ENCODE results near the gene TNFAIP8L3. TPM values are rescaled to one million over a fixed set of nuclear protein-coding genes. Genes with fewer than 3 reads are reported as not detected.

The TNFAIP8L3 gene
- total RNA-seq, 1 donor from 2014 or later, result 4.6 TPM

DNA sequence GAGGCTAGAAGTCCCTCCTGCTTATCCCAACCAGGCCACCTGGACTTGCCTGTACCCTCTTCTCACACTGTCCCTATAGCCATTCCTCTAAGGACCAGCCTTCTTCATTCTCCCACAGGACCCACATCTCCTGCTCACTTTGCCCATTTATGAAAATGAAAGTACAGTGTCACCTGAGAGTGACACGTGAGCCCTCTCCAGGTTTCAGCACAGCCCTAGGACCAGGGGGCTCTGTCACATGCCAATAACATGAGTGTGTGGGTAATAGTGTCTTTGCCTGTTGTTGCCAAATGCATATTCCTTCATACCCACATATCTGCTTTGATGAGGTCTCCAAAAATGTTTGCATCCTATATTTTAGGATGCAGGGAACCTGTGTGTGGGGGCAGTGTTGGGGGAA is 42.3 kb upstream of the TNFAIP8L3 start:
- peaks cover 14% of the 10 kb centered on the region for H3K9me3 Mint-ChIP-seq (ENCODE audit: low read depth)
- peaks cover 33% of the 10 kb centered on the region for H3K4me1 Mint-ChIP-seq (ENCODE audit: low read depth)
- no peak overlapping the region for H3K4me3 Mint-ChIP-seq (ENCODE audit: unreplicated experiment)
- H3K27me3 Mint-ChIP-seq (ENCODE audit: low read depth), result peaks cover 1% of the 10 kb centered on the region
- TF ChIP-seq, protein P1, sequence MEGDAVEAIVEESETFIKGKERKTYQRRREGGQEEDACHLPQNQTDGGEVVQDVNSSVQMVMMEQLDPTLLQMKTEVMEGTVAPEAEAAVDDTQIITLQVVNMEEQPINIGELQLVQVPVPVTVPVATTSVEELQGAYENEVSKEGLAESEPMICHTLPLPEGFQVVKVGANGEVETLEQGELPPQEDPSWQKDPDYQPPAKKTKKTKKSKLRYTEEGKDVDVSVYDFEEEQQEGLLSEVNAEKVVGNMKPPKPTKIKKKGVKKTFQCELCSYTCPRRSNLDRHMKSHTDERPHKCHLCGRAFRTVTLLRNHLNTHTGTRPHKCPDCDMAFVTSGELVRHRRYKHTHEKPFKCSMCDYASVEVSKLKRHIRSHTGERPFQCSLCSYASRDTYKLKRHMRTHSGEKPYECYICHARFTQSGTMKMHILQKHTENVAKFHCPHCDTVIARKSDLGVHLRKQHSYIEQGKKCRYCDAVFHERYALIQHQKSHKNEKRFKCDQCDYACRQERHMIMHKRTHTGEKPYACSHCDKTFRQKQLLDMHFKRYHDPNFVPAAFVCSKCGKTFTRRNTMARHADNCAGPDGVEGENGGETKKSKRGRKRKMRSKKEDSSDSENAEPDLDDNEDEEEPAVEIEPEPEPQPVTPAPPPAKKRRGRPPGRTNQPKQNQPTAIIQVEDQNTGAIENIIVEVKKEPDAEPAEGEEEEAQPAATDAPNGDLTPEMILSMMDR (IDR thresholded peaks at IDR 0.05), result no peak
- no peak overlapping the region for H3K27ac Mint-ChIP-seq (ENCODE audit: unreplicated experiment)
- no peak for DNase-seq (ENCODE audit: low spot score)
- H3K36me3 Mint-ChIP-seq (ENCODE audit: low read depth), result peaks cover 1% of the 10 kb centered on the region

GRCh38 chr15:51135276-51135675 is 40.6 kb upstream of the TNFAIP8L3 start:
- Mint-ChIP-seq H3K27me3 (ENCODE audit: low read depth) (no peaks in the 10 kb centered on the region), H3K36me3 (ENCODE audit: low read depth) (no peaks in the 10 kb centered on the region)

GRCh38 chr15:51134416-51135199 is 39.9 kb upstream of the TNFAIP8L3 start:
- Mint-ChIP-seq H3K9me3 (ENCODE audit: low read depth) (no peaks in the 10 kb centered on the region), H3K27ac (ENCODE audit: unreplicated experiment) (no peak overlapping the region), H3K4me3 (ENCODE audit: unreplicated experiment) (no peak overlapping the region), H3K27me3 (ENCODE audit: low read depth) (no peaks in the 10 kb centered on the region), H3K36me3 (ENCODE audit: low read depth) (no peaks in the 10 kb centered on the region), H3K4me1 (ENCODE audit: low read depth) (peaks cover 39% of the 10 kb centered on the region)
- no peak for DNase-seq (ENCODE audit: low spot score)
- TF ChIP-seq, protein P1 (IDR thresholded peaks at IDR 0.05), result no peak

More at GRCh38 chr15:51135276-51135675, 40.6 kb upstream of the TNFAIP8L3 start:
- no peak for DNase-seq (ENCODE audit: low spot score)
- Mint-ChIP-seq H3K9me3 (ENCODE audit: low read depth) (peaks cover 4% of the 10 kb centered on the region), H3K4me1 (ENCODE audit: low read depth) (peaks cover 39% of the 10 kb centered on the region), H3K4me3 (ENCODE audit: unreplicated experiment) (no peak overlapping the region), H3K27ac (ENCODE audit: unreplicated experiment) (no peak overlapping the region)
- TF ChIP-seq, protein P1 (IDR thresholded peaks at IDR 0.05), result no peak

- Mint-ChIP-seq H3K27me3 (ENCODE audit: low read depth) (no peaks in the 10 kb centered on the region), H3K9me3 (ENCODE audit: low read depth) (no peaks in the 10 kb centered on the region), H3K27ac (ENCODE audit: unreplicated experiment) (peak overlapping the region; percentile 92), H3K4me1 (ENCODE audit: low read depth) (peaks cover 39% of the 10 kb centered on the region), H3K36me3 (ENCODE audit: low read depth) (no peaks in the 10 kb centered on the region), H3K4me3 (ENCODE audit: unreplicated experiment) (no peak overlapping the region)
- DNase-seq (ENCODE audit: low spot score), result no peak
- TF ChIP-seq, protein P1 (IDR thresholded peaks at IDR 0.05), result peak; percentile 55
Observed at GRCh38 chr15:51133140-51133765, 38.5 kb upstream of the TNFAIP8L3 start.

GRCh38 chr15:51132384-51133139 is 37.9 kb upstream of the TNFAIP8L3 start:
- Mint-ChIP-seq H3K9me3 (ENCODE audit: low read depth) (no peaks in the 10 kb centered on the region), H3K27ac (ENCODE audit: unreplicated experiment) (peak overlapping the region; percentile 92), H3K36me3 (ENCODE audit: low read depth) (no peaks in the 10 kb centered on the region), H3K4me1 (ENCODE audit: low read depth) (peaks cover 39% of the 10 kb centered on the region), H3K27me3 (ENCODE audit: low read depth) (no peaks in the 10 kb centered on the region), H3K4me3 (ENCODE audit: unreplicated experiment) (no peak overlapping the region)
- no peak for DNase-seq (ENCODE audit: low spot score)
- TF ChIP-seq, protein P1 (IDR thresholded peaks at IDR 0.05), result peak; percentile 99
